Activated CD4-positive, alpha-beta T cell treated with anti-CD3 and anti-CD28 coated beads for 24 hours (primary cell): ENCODE data around the gene SLX4IP.
"Not testable (repeated sequence)": the region's sequence is repeated elsewhere in the genome, so short reads cannot be mapped to it uniquely, and the experiment has no call there.

ENCODE experiments used
- DNase-seq, 2 donors: peaks; one replicate each; pipeline ENCODE4 v3.0.0-alpha.2; 2020; ENCODE audit warnings: low read depth in 2 of 2

Gene SLX4IP

GRCh38 chr20:10603971-10604864 is 169.1 kb downstream of the SLX4IP start:
- no peak for DNase-seq

- DNase-seq, result no peak
These were observed 169.8 kb downstream of the SLX4IP start for GRCh38 chr20:10604865-10605440.

- DNase-seq, result no peak
These were observed 170.6 kb downstream of the SLX4IP start for GRCh38 chr20:10605547-10606195.

GRCh38 chr20:10609276-10609675 is 174.2 kb downstream of the SLX4IP start:
- DNase-seq, result no peak

GRCh38 chr20:10609770-10610169 is 174.7 kb downstream of the SLX4IP start:
- DNase-seq, result no peak

- DNase-seq, result no peak
These were observed 175.1 kb downstream of the SLX4IP start for GRCh38 chr20:10610251-10610650.

- no peak for DNase-seq
These were observed 176.3 kb downstream of the SLX4IP start for GRCh38 chr20:10611357-10611756.

- DNase-seq, result not testable (repeated sequence)
These were observed 178.3 kb downstream of the SLX4IP start for GRCh38 chr20:10613426-10613825.

- DNase-seq, result no peak
These were observed 178.8 kb downstream of the SLX4IP start for GRCh38 chr20:10613911-10614310.

GRCh38 chr20:10616212-10616611 is 181.1 kb downstream of the SLX4IP start:
- no peak for DNase-seq

GRCh38 chr20:10617549-10618133 is 182.5 kb downstream of the SLX4IP start:
- not testable (repeated sequence) for DNase-seq

- DNase-seq, result no peak
These were observed 183.6 kb downstream of the SLX4IP start for GRCh38 chr20:10618611-10619245.

GRCh38 chr20:10619427-10619826 is 184.3 kb downstream of the SLX4IP start:
- DNase-seq, result no peak

- no peak for DNase-seq
These were observed 186.0 kb downstream of the SLX4IP start for GRCh38 chr20:10621149-10621548.

- DNase-seq, result no peak
These were observed 187.7 kb downstream of the SLX4IP start for GRCh38 chr20:10622657-10623418.

GRCh38 chr20:10625641-10626040 is 190.5 kb downstream of the SLX4IP start:
- DNase-seq, result no peak

- DNase-seq, result no peak
These were observed 191.8 kb downstream of the SLX4IP start for GRCh38 chr20:10626896-10627295.

GRCh38 chr20:10629946-10630650 is 195.0 kb downstream of the SLX4IP start:
- DNase-seq, result no peak

- no peak for DNase-seq
These were observed 196.0 kb downstream of the SLX4IP start for GRCh38 chr20:10631126-10631525.

- DNase-seq, result no peak
These were observed 197.8 kb downstream of the SLX4IP start for GRCh38 chr20:10632721-10633509.
